ENCODE data around the gene PYROXD2. TPM values are rescaled to one million over a fixed set of nuclear protein-coding genes. Genes with fewer than 3 reads are reported as not detected.

Gene PYROXD2
- total RNA-seq, 1 donor from 2014 or later: 8.6 TPM

DNA sequence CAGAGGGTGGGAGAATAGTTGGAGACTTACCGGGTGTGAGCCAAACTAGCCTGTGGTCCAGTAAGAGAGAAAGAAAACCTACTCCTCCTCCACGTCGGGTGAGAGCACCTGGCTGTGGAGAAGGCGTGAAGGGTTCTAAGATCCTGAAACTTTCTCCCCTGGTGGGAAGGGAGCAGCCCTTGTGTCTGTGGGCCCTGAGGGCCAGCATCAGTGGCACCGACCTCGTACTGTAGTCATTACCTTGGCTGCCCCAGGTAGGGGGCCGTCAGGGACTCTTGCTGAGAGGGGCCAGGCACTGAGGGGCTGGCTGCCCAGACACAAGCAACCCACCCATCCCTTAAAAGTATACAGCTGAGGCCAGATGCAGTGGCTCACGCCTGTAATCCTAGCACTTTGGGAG lies 77.5 kb downstream of the PYROXD2 start:
- intact Hi-C loops (cut with micrococcal nuclease): no loop called here

Other genes with a start within 250 kb of the PYROXD2 start
- not detected in 2 replicates for gene LOXL4, start 147.0 kb downstream of the PYROXD2 start, total RNA-seq
- 80.8 and 81.6 TPM in 2 replicates for gene HPS1, start 31.8 kb upstream of the PYROXD2 start, total RNA-seq